Measurements from ENCODE around the gene GSE1.

DNA sequence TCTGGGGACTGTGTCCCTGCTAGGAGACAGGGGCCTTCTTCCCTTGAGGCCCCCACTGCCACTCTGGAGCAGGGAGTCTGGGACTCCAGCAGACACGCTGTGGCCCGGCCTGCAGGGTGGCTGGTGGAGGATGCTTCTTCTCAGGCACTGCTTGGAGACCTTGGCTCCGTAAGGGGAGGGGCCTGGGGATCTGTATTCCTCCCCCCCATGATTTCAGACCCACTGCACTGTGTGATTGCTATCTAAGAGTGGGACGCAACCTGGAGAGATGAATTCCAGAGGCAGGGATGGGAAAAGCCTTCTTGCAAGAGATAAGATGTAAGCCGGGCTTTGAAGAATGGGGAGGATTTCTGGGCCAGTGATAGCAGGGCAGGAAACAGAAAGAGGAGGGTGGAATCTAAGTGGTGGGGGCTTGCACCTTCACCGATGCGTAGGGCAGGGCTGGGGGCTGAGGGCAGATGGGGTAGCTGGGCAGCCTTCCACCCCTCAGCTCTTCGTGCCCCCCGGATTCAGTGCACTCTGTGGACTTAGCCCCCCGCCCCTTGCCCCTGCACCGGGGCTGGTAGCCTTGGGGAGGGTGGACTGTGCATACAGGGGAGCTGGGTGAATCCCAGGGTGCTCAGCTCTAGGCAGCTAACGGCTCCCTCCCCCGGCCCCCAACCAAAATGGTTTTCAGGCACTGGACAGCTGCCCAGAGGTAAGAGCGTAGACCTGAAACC lies 5.2 kb upstream of the GSE1 start:
- TF ChIP-seq, protein P1, sequence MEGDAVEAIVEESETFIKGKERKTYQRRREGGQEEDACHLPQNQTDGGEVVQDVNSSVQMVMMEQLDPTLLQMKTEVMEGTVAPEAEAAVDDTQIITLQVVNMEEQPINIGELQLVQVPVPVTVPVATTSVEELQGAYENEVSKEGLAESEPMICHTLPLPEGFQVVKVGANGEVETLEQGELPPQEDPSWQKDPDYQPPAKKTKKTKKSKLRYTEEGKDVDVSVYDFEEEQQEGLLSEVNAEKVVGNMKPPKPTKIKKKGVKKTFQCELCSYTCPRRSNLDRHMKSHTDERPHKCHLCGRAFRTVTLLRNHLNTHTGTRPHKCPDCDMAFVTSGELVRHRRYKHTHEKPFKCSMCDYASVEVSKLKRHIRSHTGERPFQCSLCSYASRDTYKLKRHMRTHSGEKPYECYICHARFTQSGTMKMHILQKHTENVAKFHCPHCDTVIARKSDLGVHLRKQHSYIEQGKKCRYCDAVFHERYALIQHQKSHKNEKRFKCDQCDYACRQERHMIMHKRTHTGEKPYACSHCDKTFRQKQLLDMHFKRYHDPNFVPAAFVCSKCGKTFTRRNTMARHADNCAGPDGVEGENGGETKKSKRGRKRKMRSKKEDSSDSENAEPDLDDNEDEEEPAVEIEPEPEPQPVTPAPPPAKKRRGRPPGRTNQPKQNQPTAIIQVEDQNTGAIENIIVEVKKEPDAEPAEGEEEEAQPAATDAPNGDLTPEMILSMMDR (IDR thresholded peaks at IDR 0.05), result no peak
- no peak for TF ChIP-seq POLR2A (IDR thresholded peaks at IDR 0.05)
- TF ChIP-seq POLR2AphosphoS5 (IDR thresholded peaks at IDR 0.05), result no peak
- TF ChIP-seq EP300 (IDR thresholded peaks at IDR 0.05; ENCODE audit: low read depth), result no peak
